Activated CD4-positive, alpha-beta T cell treated with anti-CD3 and anti-CD28 coated beads, Interleukin-10, Interleukin-2, amounts not matched to agents 100 ng/mL and 50 ng/mL, durations not matched to agents 16 hours and 8 hours (primary cell): ENCODE data around the gene MACROH2A1.
A peak's percentile ranks its signal among the peaks of the same experiment; 100 is the strongest.

Source experiments
- DNase-seq: peaks from one replicate; pipeline ENCODE4 v3.0.0-alpha.2; 2020

The MACROH2A1 gene

GRCh38 chr5:135398855-135399793 lies at the start of gene MACROH2A1:
MACROH2A1 (minus strand) TSS chr5:135399231; CDS start chr5:135389093, 10,138 bp downstream.
- DNase-seq = peak; percentile 88

- no peak for DNase-seq
Measured at GRCh38 chr5:135448071-135448739, 49.2 kb upstream of the MACROH2A1 start.

GRCh38 chr5:135447298-135447929 lies 48.4 kb upstream of the MACROH2A1 start, which contains the start of gene DCANP1:
DCANP1 (minus strand) TSS chr5:135447348; CDS start chr5:135447108, 240 bp downstream.
- no peak for DNase-seq

DNA sequence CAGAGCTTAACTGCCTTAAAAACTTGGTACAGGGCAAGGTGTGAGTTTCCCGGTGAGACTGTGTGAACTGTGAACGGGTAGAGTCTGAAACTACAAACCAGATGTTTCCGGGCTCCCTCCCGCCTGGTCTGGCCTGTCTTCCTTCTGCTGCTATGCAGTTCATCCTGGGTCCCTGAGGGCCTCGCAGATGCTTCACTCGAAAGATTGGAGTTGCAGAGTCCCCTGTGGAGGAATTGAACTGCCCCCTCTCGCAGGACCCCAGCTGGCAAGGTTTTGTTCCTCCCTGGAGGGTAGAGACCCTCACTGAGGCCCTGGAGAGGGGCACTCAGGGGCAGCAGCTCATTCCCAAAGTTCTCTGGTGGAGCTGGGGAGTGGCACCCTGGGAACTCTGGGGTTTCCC lies 47.6 kb upstream of the MACROH2A1 start:
- DNase-seq = no peak

DNA sequence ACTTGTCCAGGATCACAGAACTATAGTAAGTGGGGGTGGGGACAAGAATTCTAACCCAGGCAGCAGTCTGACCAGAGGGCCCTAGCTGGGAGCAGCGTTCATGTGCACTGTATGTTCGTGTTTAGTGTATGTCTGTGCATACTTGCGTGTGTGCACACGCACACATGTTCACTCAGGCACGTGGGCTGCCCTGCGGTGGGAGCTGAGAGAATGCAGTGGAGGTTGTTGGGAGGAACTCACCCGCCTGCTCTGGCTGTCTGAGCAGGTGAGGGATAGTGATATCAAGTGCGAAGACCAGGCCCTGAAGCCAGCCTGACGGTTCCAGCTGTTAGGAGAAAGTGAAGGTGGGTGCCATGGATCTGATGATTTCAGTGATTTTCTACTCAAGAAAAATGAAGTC lies 47.2 kb upstream of the MACROH2A1 start:
- DNase-seq = no peak

GRCh38 chr5:135445306-135445985 lies 46.4 kb upstream of the MACROH2A1 start:
- no peak for DNase-seq

DNA sequence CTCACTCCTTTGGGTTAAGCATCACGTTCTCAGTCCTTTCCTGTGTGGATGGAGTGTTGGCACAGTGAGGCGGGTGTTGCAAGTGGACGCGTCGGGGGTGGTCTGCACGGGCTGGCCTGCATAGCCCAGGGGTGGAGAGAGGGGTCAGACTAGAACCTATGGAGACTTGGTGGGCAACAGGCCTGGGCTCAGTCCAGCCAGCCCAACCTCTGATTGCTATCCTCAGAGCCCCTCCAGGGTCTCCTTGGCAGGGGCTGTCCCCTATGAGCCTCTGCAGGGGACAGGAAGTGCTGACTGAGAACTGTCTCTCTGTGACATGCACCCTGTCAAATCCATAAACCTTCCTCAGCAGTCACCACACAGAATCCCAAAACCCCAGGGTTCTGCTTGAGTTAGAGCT lies 45.9 kb upstream of the MACROH2A1 start:
- DNase-seq = no peak

GRCh38 chr5:135444360-135444759 lies 45.3 kb upstream of the MACROH2A1 start:
- no peak for DNase-seq

DNA sequence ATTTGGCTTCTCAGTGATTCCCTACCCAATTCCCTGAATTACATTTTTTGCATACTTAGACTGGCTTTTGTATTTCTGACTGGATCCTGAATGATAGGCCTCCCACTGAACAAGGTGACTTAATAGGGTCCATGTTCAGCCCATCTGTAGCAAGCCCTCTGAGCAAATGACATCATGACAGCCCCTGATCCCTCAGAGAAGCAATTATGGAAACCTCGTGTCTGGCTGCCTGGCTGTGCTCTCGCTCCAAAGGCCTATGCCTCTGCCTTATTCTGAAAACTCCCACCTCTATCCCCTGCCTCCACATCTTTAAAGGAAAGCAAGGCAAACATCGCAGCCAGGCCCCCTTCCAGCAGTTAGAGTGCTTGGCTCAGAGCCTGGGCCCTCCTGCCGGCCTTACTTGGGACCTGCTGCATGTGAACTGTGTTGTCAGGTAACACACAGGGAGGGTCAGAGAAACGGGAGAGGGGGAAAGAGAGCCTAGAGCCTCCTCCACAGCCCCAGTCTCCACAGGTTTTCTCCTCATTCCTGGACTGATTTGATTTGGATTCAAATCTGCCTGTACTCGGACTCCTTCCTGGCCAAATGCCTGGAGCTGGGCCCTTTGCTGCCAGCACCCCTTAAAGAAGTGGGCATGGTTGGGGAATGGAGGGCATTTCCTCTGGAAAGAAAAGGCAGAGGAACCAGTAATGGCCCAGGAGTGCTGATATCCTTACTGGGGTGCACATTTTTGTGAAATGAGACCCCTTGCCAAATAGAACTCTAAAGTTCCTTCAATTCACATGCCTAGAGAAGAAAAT lies 44.3 kb upstream of the MACROH2A1 start:
- no peak for DNase-seq

DNA sequence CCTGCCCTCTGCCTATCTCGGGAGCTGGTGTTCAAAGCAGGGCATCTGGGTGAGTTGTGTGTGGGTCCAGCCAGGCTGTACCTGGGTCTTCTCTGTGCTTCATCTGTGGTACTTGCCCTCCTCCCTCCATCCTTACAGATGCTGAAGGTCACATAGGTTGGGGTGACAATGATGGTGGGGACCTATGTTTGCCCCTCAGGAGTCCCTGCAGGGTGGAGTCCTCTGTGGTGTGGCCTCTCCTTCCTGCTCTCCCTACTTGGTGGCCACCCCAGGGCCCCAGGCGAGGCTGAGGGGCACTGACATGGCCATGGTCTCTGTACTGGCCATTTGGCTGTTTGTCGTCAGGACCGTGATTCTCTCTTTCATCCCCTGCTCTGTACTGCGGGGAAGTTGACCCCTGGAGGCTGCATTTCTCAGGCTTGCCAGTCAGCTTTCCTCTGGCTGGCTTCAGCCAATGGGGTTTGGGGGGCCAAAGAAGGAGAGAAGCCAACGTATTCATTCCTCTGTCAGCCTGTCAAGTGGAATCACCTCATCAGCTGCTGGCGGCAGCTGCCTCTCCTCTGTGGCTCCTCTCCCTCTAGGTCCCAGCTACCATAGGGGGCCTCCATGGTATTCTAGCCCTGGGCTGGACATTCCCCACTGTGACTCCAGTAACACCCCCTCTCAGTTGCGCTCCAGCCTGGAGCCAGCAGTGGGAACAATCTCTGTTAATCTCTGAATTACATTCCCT lies 43.6 kb upstream of the MACROH2A1 start:
- no peak for DNase-seq

GRCh38 chr5:135441919-135442318 lies 42.9 kb upstream of the MACROH2A1 start:
- no peak for DNase-seq

DNA sequence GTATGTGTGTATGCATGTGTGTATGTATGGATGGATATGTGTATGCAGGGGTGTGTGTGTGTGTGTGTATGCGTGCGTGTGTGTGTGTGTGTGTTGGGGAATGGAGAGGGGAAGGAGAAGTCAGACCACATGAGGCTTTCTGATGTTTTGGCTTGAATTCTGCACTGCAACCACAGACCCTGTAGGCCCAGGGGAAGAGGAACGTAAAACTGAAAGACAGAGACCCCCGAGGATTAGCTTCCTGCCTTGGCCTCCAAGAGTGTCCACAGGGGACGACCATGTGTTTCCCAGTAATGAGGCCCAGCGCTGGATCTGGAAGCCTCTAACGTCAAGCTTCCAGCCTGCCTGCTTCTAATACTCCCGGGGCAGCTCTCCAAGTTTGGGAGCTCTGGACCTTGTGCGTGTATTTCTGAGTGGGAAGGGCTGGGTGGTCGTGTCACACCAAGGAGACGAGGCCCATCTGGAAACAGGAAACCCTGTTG lies 42.4 kb upstream of the MACROH2A1 start:
- DNase-seq = no peak

DNA sequence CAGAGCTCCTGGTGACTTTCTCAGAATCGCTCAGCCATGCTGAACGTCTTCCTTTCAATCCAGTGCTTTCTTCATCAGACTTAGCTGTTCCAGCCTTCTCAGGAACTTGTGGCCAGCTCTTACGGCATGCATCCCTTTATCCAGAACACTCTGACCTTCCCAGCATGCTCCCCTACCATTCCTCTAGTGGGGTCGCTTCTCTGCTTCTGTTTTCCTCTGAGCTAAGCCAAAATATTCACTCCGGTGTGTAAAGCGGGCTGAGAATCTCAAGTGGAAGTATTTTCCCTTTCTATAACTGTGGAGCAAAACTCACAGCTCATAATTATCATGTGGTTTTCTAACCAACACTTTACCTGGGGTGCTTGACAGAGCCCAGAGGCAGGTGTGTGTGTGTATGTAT lies 41.9 kb upstream of the MACROH2A1 start:
- DNase-seq = no peak

DNA sequence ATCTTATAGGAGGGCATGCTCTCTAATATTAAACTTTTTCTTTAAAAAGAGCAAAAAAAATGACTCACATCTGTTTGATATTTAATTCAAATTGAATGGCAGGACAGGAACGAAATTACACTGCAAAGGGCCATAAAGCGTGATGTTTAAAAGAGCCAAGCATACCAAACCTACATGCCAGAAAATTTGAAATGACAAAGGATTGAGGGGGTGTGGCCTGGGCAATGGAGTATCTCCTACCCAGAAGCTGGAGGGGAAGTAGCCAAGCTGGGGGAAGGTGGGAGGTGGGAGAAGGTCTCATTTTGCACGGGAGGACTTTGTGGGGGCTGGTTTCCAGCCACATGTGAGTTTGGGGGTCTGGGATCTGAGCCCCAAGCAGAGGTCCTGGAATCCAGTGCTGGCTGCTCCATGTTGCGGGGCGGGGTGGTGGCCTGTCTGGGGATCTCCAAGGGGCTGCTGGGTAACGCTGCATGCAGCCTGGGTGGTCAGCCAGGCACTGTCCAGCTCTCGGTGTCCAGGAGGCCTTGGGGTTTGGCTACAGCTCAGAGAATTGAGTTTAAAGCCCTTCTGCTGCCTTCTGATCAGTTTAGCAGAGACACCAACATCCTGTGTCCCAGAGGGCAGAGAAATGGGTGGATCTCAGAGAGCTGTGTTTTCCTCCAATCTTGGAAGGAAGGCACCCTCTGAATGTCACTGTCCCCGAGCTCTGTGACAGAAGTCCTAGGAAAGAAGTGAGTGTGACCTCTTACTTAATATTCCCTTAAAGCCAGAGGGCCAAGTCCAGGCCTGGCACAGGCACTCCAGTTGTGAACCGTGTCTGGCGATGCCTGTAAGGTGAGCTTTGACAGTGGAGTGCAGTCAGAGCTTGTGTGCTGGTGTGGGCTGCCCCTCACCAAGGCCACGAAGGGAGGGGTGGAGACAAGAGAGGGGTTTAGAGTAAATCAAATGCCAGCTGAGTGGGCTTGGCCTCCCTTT lies 40.5 kb upstream of the MACROH2A1 start:
- DNase-seq = no peak

DNA sequence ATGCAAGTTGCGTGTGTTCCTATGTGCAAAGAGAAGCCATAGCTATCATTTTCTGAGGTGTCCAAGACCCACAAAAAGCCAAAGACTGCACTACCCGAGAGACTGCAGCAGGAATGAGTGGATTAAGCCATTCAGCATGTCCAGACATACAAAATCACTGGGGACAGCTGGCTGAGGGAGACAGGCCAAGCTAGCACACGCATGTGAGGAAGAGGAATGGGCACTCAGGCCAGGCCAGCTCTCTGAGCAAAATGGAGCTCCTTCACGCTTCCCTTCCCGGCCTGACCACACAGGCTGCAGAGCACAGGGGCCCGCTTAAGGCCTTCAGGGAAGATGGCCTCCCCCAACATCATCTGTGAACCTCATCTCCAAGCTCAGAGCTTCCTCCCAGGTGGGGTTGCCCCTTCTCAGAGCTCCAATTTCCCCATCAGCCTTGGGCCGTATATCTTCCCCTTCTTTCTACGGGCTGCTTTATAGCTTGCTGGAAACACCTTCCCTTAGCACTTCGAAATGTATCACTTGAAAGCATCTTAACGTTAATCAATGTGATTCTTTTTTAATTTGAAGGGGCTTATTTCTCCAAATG lies 39.7 kb upstream of the MACROH2A1 start:
- no peak for DNase-seq

DNA sequence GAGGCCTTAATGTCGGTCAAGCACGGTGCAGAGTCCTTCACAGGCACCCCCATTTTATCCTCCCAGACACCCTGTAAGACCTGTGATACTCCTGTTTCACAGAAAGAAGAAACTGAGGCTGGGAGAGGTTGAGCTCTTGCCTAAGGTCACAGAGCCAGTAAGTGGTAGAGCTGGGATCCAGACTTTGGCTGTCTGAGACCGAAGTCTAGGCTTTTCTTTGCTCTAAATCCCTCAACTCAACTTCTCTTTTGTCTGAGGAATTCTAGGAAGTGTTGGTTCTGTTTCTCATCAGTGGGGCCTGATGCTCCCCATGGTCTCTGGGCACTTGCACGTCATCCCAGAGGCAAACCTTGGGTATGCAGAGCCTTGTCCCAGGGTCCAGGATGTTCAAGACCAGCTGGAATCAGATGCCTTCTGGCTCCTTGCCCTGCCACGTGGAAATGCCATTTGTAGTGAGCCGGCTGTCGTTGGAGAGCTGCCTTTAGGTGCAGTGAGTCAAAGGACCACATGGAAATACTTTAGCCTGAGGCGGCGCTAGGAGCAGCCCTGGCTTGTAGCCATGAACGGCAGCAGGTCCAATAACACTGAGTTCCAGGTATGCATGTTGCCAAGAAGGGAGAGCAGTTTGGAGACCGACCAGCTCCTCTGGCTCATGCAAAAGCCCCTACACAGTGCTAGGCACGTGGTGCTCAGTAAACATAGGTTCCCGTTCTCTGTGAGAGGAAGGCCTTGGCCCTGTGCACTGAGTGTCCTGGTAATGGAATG lies 38.9 kb upstream of the MACROH2A1 start:
- DNase-seq = no peak

DNA sequence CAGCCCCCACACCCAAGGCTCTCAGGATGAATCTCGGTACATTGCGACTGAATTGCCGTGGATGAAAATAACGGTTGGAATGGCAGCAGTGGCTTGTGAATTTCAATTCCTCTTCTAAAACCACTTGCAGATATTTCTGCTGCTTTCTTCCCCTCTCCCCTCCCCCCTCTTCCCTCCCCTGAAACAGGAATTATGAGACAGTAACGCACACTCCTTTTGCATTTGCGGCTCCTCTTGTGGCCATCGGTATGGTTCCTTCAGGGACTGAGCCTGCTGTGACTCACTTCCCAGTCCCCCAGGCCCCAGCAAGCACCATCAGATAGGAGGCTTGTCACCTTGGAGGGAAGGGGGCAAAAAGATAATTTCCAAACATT lies 38.4 kb upstream of the MACROH2A1 start:
- DNase-seq = no peak

- no peak for DNase-seq
Measured at GRCh38 chr5:135436951-135437418, 38.0 kb upstream of the MACROH2A1 start.
